IMR-90 (cell line): Measurements from ENCODE around the gene MEX3A. TPM values are rescaled to one million over a fixed set of nuclear protein-coding genes. Genes with fewer than 3 reads are reported as not detected.

ENCODE experiments used
- ATAC-seq: fragments of 200-7000 bp; cut with Tn5 transposase; 2 replicates; pipeline ENCODE4 v1.9.1; 2020; ENCODE audit warnings: low read depth, mild to moderate bottlenecking, moderate library complexity
- BruUV-seq: library from RNA; stranded (reverse); fragments of 400-500 nt; replicated peaks from 2 replicates; lab custom pipeline; 2021; lab: Mats Ljungman, UMichigan
- CTCF ChIA-PET: fragments of 300-600 bp; formaldehyde crosslinking; extraction: SDS; loops from one replicate; lab custom pipeline; 2021; ENCODE audit warnings: antibody characterized with exemption; lab: Yijun Ruan, JAX
- POLR2A ChIA-PET: fragments of 300-600 bp; sonication (Branson Sonifier 250); formaldehyde crosslinking; loops from one replicate; lab custom pipeline; 2022; ENCODE audit warnings: antibody characterized with exemption; ENCODE audit not compliant: unreplicated experiment; lab: Charles Lee
- DNase-seq: peaks from one replicate; pipeline ENCODE4 v3.0.0; 2013
- H2AFZ ChIP-seq: replicated peaks from 2 replicates; pipeline ENCODE3; 2013; ENCODE audit warnings: low read length, mild to moderate bottlenecking; ENCODE audit not compliant: poor library complexity
- H2AK5ac ChIP-seq: 2 replicates; pipeline ENCODE4 v1.6.1; 2013; ENCODE audit warnings: low read depth, low read length, inconsistent platforms
- H2AK9ac ChIP-seq: replicated peaks from 2 replicates; pipeline ENCODE3; 2013; ENCODE audit warnings: mild to moderate bottlenecking, low read depth, low read length, moderate library complexity; ENCODE audit not compliant: poor library complexity
- H2BK120ac ChIP-seq: 2 replicates; pipeline ENCODE4 v1.6.1; 2013; ENCODE audit warnings: low read depth, low read length, inconsistent platforms
- H2BK15ac ChIP-seq: 3 replicates; pipeline ENCODE4 v1.6.1; 2013; ENCODE audit warnings: low read depth, low read length, inconsistent platforms
- H2BK20ac ChIP-seq: 2 replicates; pipeline ENCODE4 v1.6.1; 2013; ENCODE audit warnings: low read depth, mild to moderate bottlenecking, inconsistent platforms, low read length, moderate library complexity
- H2BK5ac ChIP-seq: 2 replicates; pipeline ENCODE4 v1.6.1; 2013; ENCODE audit warnings: mild to moderate bottlenecking, low read depth, low read length, inconsistent platforms; ENCODE audit not compliant: poor library complexity, severe bottlenecking
- H3K14ac ChIP-seq: replicated peaks from 2 replicates; pipeline ENCODE4 v1.6.1; 2013; ENCODE audit warnings: low read depth, low read length, inconsistent platforms
- H3K18ac ChIP-seq: 2 replicates; pipeline ENCODE4 v1.6.1; 2013; ENCODE audit warnings: low read depth, low read length, control low read depth
- H3K23ac ChIP-seq: 2 replicates; pipeline ENCODE4 v1.6.1; 2013; ENCODE audit warnings: low read depth, low read length, inconsistent platforms
- H3K27ac ChIP-seq: 2 replicates; pipeline ENCODE4 v1.5.1; 2013; ENCODE audit warnings: mild to moderate bottlenecking, control low read depth, low read length; ENCODE audit not compliant: insufficient read depth
- H3K27me3 ChIP-seq: 2 replicates; pipeline ENCODE4 v1.6.1; 2013; ENCODE audit warnings: low read length; ENCODE audit not compliant: control insufficient read depth, insufficient read depth
- H3K36me3 ChIP-seq: 2 replicates; pipeline ENCODE4 v1.6.1; 2013; ENCODE audit warnings: low read length, mixed read lengths; ENCODE audit not compliant: control insufficient read depth, insufficient read depth
- H3K4ac ChIP-seq: 2 replicates; pipeline ENCODE4 v1.6.1; 2013; ENCODE audit warnings: low read depth, low read length, inconsistent platforms
- H3K4me1 ChIP-seq: 2 replicates; pipeline ENCODE4 v1.6.1; 2013; ENCODE audit warnings: low read length, mixed read lengths; ENCODE audit not compliant: control insufficient read depth, insufficient read depth
- H3K4me2 ChIP-seq: 2 replicates; pipeline ENCODE4 v1.6.1; 2013; ENCODE audit warnings: low read depth, mild to moderate bottlenecking, control low read depth, low read length, moderate library complexity
- H3K4me3 ChIP-seq: 2 replicates; pipeline ENCODE4 v1.5.1; 2013; ENCODE audit warnings: low read depth, mild to moderate bottlenecking, control low read depth, low read length, moderate library complexity; ENCODE audit not compliant: insufficient read depth
- H3K56ac ChIP-seq: 2 replicates; pipeline ENCODE4 v1.6.1; 2013; ENCODE audit warnings: low read length, inconsistent platforms; ENCODE audit not compliant: insufficient read depth; ENCODE audit errors: extremely low read depth
- H3K79me1 ChIP-seq, 2 experiments: 2 replicates each; pipeline ENCODE4 v1.6.1; 2013; ENCODE audit warnings: low read length in 2 of 2, inconsistent platforms in 1 of 2, low read depth in 1 of 2
- H3K9ac ChIP-seq: 2 replicates; pipeline ENCODE4 v1.6.1; 2013; ENCODE audit warnings: low read depth, low read length, control low read depth
- H3K9me1 ChIP-seq: 2 replicates; pipeline ENCODE4 v1.6.1; 2013; ENCODE audit warnings: low read length, inconsistent platforms; ENCODE audit not compliant: insufficient read depth
- H3K9me3 ChIP-seq: 2 replicates; pipeline ENCODE4 v1.6.1; 2013; ENCODE audit warnings: low read length; ENCODE audit not compliant: control insufficient read depth, insufficient read depth
- H4K20me1 ChIP-seq: 2 replicates; pipeline ENCODE4 v1.6.1; 2013; ENCODE audit warnings: low read length, inconsistent platforms; ENCODE audit not compliant: insufficient read depth
- H4K5ac ChIP-seq: 2 replicates; pipeline ENCODE4 v1.6.1; 2013; ENCODE audit warnings: mild to moderate bottlenecking, low read depth, low read length, control low read depth
- H4K8ac ChIP-seq, 2 experiments: 2 replicates each; pipeline ENCODE4 v1.6.1; 2013; ENCODE audit warnings: low read depth in 2 of 2, low read length in 2 of 2, control low read depth in 1 of 2, inconsistent platforms in 1 of 2
- H4K91ac ChIP-seq: 2 replicates; pipeline ENCODE4 v1.6.1; 2013; ENCODE audit warnings: low read depth, low read length, inconsistent platforms; ENCODE audit not compliant: insufficient read depth
- BHLHE40 ChIP-seq: fragments of 150-350 bp; IDR thresholded peaks from 2 replicates; pipeline ENCODE4 v1.6.1; 2016; ENCODE audit warnings: mild to moderate bottlenecking, low read depth, low read length
- CEBPB ChIP-seq: IDR thresholded peaks from 2 replicates; pipeline ENCODE4 v1.6.1; 2012; ENCODE audit warnings: low read depth, low read length, improper control_type of control experiment
- CHD1 ChIP-seq: IDR thresholded peaks from 2 replicates; pipeline ENCODE4 v1.6.1; 2012; ENCODE audit warnings: low read depth, low read length, improper control_type of control experiment
- MAFK ChIP-seq: IDR thresholded peaks from 2 replicates; pipeline ENCODE4 v1.6.1; 2012; ENCODE audit warnings: low read depth, low read length, improper control_type of control experiment
- MAZ ChIP-seq: IDR thresholded peaks from 2 replicates; pipeline ENCODE4 v1.6.1; 2012; ENCODE audit warnings: low read depth, mild to moderate bottlenecking, low read length, improper control_type of control experiment, moderate library complexity, borderline replicate concordance
- MXI1 ChIP-seq: IDR thresholded peaks from 2 replicates; pipeline ENCODE4 v1.6.1; 2012; ENCODE audit warnings: low read depth, mild to moderate bottlenecking, low read length, moderate library complexity, borderline replicate concordance
- POLR2A ChIP-seq: IDR thresholded peaks from 2 replicates; pipeline ENCODE4 v1.6.1; 2012; ENCODE audit warnings: mild to moderate bottlenecking, low read depth, low read length
- RAD21 ChIP-seq: IDR thresholded peaks from 2 replicates; pipeline ENCODE4 v1.6.1; 2012; ENCODE audit warnings: low read length, improper control_type of control experiment
- RCOR1 ChIP-seq: IDR thresholded peaks from 2 replicates; pipeline ENCODE4 v1.6.1; 2012; ENCODE audit warnings: mild to moderate bottlenecking, low read length, improper control_type of control experiment; ENCODE audit not compliant: insufficient replicate concordance
- RFX5 ChIP-seq: IDR thresholded peaks from 2 replicates; pipeline ENCODE4 v1.8.0; 2012; ENCODE audit warnings: low read depth, mild to moderate bottlenecking, low read length, moderate library complexity
- WGBS, 2 experiments: methylation state at CpG; one replicate each; pipeline versions ENCODE4 v1.1.5 to v1.1.7; 2013; ENCODE audit warnings: missing lambda C conversion rate in 2 of 2; ENCODE audit not compliant: insufficient read length in 1 of 2; ENCODE audit errors: extremely low coverage in 2 of 2; 5-methylcytosine and 5-hydroxymethylcytosine counted together
- dilution Hi-C: fragments of 300-500 bp; cut with HindIII; formaldehyde crosslinking; loops from one replicate; pipeline ENCODE4 v1.14.3; 2018; ENCODE audit warnings: low sequenced_read_pairs; ENCODE audit not compliant: unreplicated experiment
- in situ Hi-C: fragments of 300-500 bp; cut with MboI; formaldehyde crosslinking; loops from 3 replicates; pipeline ENCODE4 v1.14.3; 2019; ENCODE audit warnings: low sequenced_read_pairs, inconsistent platforms, mixed read lengths
- intact Hi-C: fragments of 100-400 bp; cut with micrococcal nuclease; formaldehyde crosslinking; loops from 2 replicates; pipeline ENCODE4 v1.10.0; 2022
- polyA plus RNA-seq, 3 experiments: library from polyadenylated mRNA; depleted of rRNA; stranded (reverse); fragments of >200 nt; gene quantifications; 2 replicates each; pipeline ENCODE4 v1.2.3, GENCODE V29; 2012; ENCODE audit warnings: low replicate concordance in 1 of 3
- total RNA-seq: library from RNA; depleted of rRNA; stranded (reverse); fragments of >200 nt; gene quantifications from 2 replicates; pipeline ENCODE4 v1.2.3, GENCODE V29; 2012

The MEX3A gene
- total and polyA plus RNA-seq, 2 of the 4 experiments (the other 2 are of a cell fraction), result 2.3 to 9.0 TPM

DNA sequence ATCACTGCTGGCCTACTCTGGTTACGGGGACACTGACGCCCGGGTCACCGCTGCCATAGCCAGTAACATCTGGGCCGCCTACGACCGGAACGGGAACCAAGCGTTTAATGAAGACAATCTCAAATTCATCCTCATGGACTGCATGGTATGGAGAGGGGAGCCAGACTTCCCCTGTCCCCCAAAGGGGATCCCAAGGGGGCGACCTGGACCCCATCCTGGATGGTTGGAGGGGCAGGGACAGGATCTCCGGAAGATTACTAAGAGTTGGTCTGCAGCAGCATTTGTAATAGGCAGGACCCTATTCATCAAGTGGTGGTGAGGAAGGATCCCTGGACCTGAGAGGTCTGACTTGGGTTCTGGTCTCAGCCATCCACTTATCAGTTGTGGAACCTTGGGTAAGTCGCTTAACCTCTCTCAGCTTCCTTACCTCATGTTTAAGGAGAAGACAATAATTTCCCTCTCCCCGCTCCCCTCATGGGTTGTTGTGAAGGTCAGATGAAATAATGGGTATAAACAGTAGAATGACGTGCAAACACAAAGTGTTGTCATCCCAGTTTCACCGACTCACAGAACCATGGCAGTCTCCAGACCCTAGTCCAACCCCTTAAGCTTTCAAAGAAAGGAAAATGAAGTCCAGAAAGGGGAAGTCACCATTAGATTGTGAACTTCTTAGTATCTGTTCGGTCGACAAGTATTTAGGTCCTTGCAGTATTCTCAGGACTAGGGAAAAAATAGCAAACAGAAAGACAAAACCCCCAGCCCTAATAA lies 26.8 kb downstream of the MEX3A start (continued):
- no peak for TF ChIP-seq MXI1

- H2BK15ac ChIP-seq, result peak within 1 kb of the TSS; percentile 7; the same call in 1 of the 3 replicates
- H3K4me1 ChIP-seq, result peaks cover 4% of the 10 kb centered on the region; the same call in 1 of the 2 replicates
- H3K9ac ChIP-seq, result peak within 1 kb of the TSS; percentile 88
- dilution Hi-C loops, result no loop called here
- H3K56ac ChIP-seq, result peak within 1 kb of the TSS; percentile 98
- CTCF ChIA-PET, result no interaction called here
- H2AFZ ChIP-seq, result peak within 1 kb of the TSS; percentile 97
- H2AK5ac ChIP-seq, result peak within 1 kb of the TSS; percentile 93
- DNase-seq (peak; percentile 94), ATAC-seq (peak; percentile 81)
- no peaks in the 10 kb centered on the region for H3K27me3 ChIP-seq
- H3K14ac ChIP-seq, result peak within 1 kb of the TSS; percentile 93
- H4K8ac ChIP-seq, result peak within 1 kb of the TSS; percentile 94 to 95
- peak within 1 kb of the TSS; percentile 95 for H3K4me2 ChIP-seq
- peak within 1 kb of the TSS; percentile 90 for H3K27ac ChIP-seq
- H3K79me1 ChIP-seq, result peaks cover 30 to 63% of the 10 kb centered on the region in 2 experiments
- WGBS, 2 experiments, result 1% methylated on average over 28 of the region's 53 CpGs; no CpG with 5 or more reads in 1 of the 2 experiments
- H2BK5ac ChIP-seq, result peak within 1 kb of the TSS; percentile 89
- peaks cover 11% of the 10 kb centered on the region for H3K36me3 ChIP-seq
- peak within 1 kb of the TSS; percentile 77 for H2BK120ac ChIP-seq
- H2AK9ac ChIP-seq, result peak within 1 kb of the TSS; percentile 98
- no peaks in the 10 kb centered on the region for H3K9me3 ChIP-seq
- peak within 1 kb of the TSS; percentile 96 for H4K91ac ChIP-seq
- intact Hi-C loops, result loop anchor here (1.0 kb wide), 1 partner anchor 28 kb away; the partner anchor contains the start of gene MEX3A
- peak within 1 kb of the TSS; percentile 83 for H3K4me3 ChIP-seq
- peaks cover 15% of the 10 kb centered on the region for H3K9me1 ChIP-seq
- no TSS peak for BruUV-seq
- no peaks in the 10 kb centered on the region for H4K20me1 ChIP-seq
- TF ChIP-seq POLR2A (peak; percentile 49), RCOR1 (no peak), CEBPB (no peak), MAZ (peak; percentile 60), RAD21 (no peak), MAFK (no peak), RFX5 (0 out of 2 replicates have a peak, but pooled peaks have one; percentile 21), CHD1 (no peak), BHLHE40 (0 out of 2 replicates have a peak, but pooled peaks have one; percentile 2), MXI1 (peak; percentile 92)
- H3K18ac ChIP-seq, result peak within 1 kb of the TSS; percentile 78
- in situ Hi-C loops, result no loop called here
- no peak within 1 kb of the TSS for H2BK20ac ChIP-seq
- peak within 1 kb of the TSS; percentile 98 for H3K4ac ChIP-seq
- H3K23ac ChIP-seq, result peak within 1 kb of the TSS; percentile 98
- H4K5ac ChIP-seq, result peak within 1 kb of the TSS; percentile 82
- POLR2A ChIA-PET, result no interaction called here
These were observed 27.6 kb downstream of the MEX3A start, which contains the start of gene LAMTOR2 for GRCh38 chr1:156054500-156055280. Gene LAMTOR2 (plus strand): TSS chr1:156054782. CDS start chr1:156054890, 108 bp downstream.
